B cell (primary cell): ENCODE data around the gene TMEM170B.

Experiments used
- EZH2 ChIP-seq: IDR thresholded peaks from 2 replicates; pipeline ENCODE4 v1.6.1; 2012; ENCODE audit warnings: borderline replicate concordance, low read depth, mild to moderate bottlenecking, moderate library complexity, low read length; ENCODE audit not compliant: insufficient read depth, poor library complexity, severe bottlenecking
- TF ChIP-seq, protein P1 (sequence below): fragments of 200-600 bp; IDR thresholded peaks from one replicate; pipeline ENCODE4 v1.8.0; 2022; ENCODE audit warnings: antibody characterized with exemption, mild to moderate bottlenecking

DNA sequence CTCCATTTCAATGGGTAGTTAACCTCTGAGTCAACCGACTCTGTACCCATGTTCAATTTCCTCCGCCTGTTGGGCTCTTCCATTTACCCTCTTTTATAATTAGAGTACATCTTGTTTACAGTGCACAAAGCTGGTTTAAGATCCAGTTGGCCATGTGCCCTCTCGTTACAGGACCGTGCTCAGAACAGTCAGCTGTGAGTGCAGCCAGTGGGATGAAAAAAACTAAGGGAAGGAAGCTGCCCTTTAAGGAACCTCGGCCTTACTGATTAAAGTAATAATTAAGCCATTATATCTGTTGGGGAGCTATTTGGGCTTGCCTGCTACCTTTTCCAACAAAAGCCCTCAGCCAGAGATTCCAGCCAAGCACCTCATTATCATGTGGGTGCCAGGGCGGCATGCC, 68.8 kb downstream of the TMEM170B start:
- TF ChIP-seq, protein P1, sequence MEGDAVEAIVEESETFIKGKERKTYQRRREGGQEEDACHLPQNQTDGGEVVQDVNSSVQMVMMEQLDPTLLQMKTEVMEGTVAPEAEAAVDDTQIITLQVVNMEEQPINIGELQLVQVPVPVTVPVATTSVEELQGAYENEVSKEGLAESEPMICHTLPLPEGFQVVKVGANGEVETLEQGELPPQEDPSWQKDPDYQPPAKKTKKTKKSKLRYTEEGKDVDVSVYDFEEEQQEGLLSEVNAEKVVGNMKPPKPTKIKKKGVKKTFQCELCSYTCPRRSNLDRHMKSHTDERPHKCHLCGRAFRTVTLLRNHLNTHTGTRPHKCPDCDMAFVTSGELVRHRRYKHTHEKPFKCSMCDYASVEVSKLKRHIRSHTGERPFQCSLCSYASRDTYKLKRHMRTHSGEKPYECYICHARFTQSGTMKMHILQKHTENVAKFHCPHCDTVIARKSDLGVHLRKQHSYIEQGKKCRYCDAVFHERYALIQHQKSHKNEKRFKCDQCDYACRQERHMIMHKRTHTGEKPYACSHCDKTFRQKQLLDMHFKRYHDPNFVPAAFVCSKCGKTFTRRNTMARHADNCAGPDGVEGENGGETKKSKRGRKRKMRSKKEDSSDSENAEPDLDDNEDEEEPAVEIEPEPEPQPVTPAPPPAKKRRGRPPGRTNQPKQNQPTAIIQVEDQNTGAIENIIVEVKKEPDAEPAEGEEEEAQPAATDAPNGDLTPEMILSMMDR, result no peak
- no peak for TF ChIP-seq EZH2
